ENCODE measurements around the gene SMARCE1. TPM values are rescaled to one million over a fixed set of nuclear protein-coding genes. Genes with fewer than 3 reads are reported as not detected.

SMARCE1 gene
- total RNA-seq, 2 experiments from 2014 or later, result 96.7 to 102 TPM

DNA sequence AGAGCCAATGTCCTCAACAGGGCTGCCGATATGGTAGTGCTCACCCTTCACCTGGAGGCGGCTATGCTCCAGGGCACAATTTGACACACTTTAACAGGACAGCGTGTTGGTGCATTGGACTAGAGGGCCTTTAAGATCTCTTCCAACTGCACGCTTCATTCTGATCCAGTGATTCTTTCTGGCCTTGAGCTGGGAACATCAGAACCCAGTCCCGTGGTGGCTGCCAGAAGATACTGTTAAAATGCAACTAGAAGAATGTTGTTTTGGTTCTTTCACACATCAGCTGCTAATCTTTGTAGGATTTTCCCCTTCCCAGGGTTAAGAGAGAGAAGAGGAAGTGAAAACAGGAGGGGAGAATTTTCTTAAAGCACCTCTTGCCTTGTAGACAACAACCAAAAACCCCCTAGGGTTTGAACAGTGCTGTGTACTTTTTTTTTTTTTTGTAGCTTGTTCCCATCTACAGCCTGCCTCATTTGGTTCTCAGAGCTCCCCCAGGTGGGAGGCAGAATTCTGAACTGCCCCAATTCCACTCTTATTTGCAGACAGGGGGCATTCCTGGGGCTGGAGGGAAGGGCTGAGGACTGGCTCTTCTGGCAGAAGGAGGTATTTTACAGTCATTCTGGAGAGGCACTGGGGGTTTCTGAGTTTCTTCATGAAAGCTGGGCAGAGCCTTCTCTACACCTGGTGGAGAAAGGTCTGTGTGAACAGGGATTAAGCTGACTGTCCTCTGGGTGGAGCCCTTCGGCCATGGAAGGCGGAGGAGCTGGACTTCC is 32.4 kb downstream of the SMARCE1 start:
- no peaks in the 10 kb centered on the region for H3K9me3 Mint-ChIP-seq
- H3K27ac Mint-ChIP-seq, result peak overlapping the region; percentile 2
- POLR2A ChIA-PET, result interaction anchor here (1.3 to 2.5 kb wide), 6 partner anchors 10 to 55 kb away, joined by 4 to 11 read pairs (median 9); partner anchors contain the start of gene SMARCE1
- no peak for DNase-seq
- CTCF ChIA-PET, result interaction anchor here (0.7 to 2.8 kb wide), 9 partner anchors 8 to 169 kb away, joined by 3 to 24 read pairs (median 3); partner anchors contain the start of gene SMARCE1
- no peak overlapping the region for H3K4me3 Mint-ChIP-seq
- H3K4me1 Mint-ChIP-seq, result peaks cover 59% of the 10 kb centered on the region
- no peaks in the 10 kb centered on the region for H3K36me3 Mint-ChIP-seq (ENCODE audit: low read depth)
- peaks cover 3% of the 10 kb centered on the region for H3K27me3 Mint-ChIP-seq

DNA sequence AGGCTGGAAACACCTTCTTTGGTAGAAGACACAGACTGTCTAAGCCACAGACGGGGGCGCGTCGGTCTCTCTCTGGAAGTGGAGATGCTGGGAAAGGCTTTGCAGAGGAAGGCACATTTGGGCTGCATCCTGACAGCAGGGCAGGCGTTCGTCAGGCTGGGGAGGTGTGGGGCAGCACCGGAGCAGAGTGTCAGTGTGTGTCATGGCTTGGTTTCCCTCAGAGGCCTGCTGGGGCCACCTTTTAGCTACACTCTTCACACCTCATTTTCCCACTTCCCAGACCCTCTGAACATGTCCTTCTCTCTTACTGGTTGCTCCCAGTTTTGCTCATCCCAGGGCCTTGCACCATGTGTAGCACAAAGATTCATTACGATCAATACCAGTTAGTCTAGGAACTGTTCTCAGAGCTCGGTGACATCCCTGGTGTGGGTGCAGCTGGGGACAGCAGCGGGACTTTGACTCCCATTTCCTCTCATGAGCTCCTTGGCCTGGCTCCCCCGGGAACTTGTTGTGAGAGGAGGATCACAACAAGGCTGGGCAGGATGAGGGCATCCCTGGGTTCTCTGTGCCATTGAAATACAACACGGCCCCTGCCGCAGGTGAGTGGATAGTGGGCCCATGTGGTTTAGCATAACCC is 33.1 kb downstream of the SMARCE1 start:
- no peaks in the 10 kb centered on the region for H3K36me3 Mint-ChIP-seq (ENCODE audit: low read depth)
- peaks cover 58% of the 10 kb centered on the region for H3K4me1 Mint-ChIP-seq
- ChIA-PET CTCF (interaction anchor here (1.0 to 2.8 kb wide), 7 partner anchors 9 to 53 kb away, joined by 3 to 24 read pairs (median 3); no protein-coding TSS in a partner anchor), POLR2A (interaction anchor here (1.2 to 2.5 kb wide), 7 partner anchors 9 to 54 kb away, joined by 4 to 11 read pairs (median 9); partner anchors contain the start of gene SMARCE1)
- H3K4me3 Mint-ChIP-seq, result no peak overlapping the region
- no peaks in the 10 kb centered on the region for H3K9me3 Mint-ChIP-seq
- H3K27me3 Mint-ChIP-seq, result peaks cover 3% of the 10 kb centered on the region
- H3K27ac Mint-ChIP-seq, result no peak overlapping the region
- no peak for DNase-seq

DNA sequence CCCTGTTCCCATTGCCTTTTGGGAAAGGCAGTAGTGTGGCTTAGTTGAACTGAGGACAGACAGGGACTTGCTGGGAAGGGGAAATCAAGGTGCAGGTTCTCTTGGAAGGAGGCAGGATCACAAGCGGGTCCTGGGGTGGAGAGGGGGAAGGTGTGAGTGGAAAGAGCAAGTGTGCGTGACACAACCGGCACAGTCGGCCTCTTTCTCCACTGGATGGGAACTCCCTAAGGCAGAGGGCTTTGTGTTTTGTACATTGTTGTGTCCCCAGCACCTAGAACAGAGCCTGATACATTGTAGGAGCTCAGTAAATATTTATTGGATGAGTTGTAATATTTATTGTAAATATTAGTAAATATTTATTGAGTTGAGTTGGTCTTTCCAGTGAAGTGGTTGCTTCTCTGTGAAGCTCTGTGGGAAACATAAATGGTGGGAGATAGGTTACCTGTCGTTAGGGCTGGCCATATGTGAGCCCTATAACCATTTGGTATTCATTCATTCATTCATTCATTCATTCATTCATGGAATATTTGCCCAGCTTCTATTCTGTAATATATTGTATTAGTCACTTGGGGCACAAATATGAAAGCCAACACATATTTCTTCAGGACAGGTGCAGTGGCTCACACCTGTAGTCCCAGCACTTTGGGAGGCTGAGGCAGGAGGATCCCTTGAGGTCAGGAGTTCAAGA is 34.0 kb downstream of the SMARCE1 start:
- DNase-seq, result no peak
- peak overlapping the region; percentile 18 for H3K4me3 Mint-ChIP-seq
- H3K9me3 Mint-ChIP-seq, result no peaks in the 10 kb centered on the region
- peaks cover 62% of the 10 kb centered on the region for H3K4me1 Mint-ChIP-seq
- POLR2A ChIA-PET, result interaction anchor here (1.0 to 2.5 kb wide), 8 partner anchors 8 to 96 kb away, joined by 3 to 11 read pairs (median 4); partner anchors contain the start of genes CCR7 and SMARCE1
- H3K27me3 Mint-ChIP-seq, result peaks cover 3% of the 10 kb centered on the region
- CTCF ChIA-PET, result interaction anchor here (1.1 to 2.8 kb wide), 2 partner anchors 34 to 52 kb away, joined by 3 to 24 read pairs; partner anchors contain the start of gene SMARCE1
- H3K36me3 Mint-ChIP-seq (ENCODE audit: low read depth), result no peaks in the 10 kb centered on the region
- peak overlapping the region; percentile 44 for H3K27ac Mint-ChIP-seq

DNA sequence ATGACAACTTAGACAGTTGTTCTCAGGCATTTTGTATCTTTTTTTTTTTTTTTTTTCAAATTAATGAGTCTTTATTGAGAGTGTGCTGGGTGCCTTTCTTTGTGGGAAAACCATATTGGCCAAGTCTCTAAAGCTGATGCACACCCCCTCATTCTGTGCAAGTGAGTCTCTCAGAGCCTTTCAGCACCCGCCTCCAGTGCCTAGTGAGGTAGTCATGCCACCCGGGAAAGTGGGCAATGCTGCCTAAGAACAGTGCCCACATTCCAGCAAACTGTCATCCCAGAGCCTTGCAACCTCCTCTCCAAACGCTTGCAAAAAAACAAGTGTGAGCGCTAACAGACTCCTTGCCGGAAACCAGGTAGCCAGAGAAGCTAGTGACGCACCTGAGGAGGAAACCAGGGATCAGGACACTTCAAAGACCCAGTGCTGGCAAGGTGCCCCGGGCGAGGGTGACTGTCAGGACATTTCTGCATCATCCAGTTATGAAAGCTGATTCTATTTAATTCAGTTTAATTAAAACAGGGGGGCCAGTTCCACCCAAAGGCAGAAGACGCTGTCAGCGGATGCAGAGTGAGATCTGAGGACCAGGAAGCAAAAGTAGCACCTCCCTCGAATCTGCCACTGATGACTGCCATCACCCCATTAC is 34.9 kb downstream of the SMARCE1 start:
- POLR2A ChIA-PET, result interaction anchor here (1.0 to 1.8 kb wide), 7 partner anchors 10 to 95 kb away, joined by 3 to 5 read pairs (median 4); partner anchors contain the start of genes CCR7 and SMARCE1
- Mint-ChIP-seq H3K27me3 (peaks cover 3% of the 10 kb centered on the region), H3K36me3 (ENCODE audit: low read depth) (no peaks in the 10 kb centered on the region), H3K9me3 (no peaks in the 10 kb centered on the region), H3K4me3 (peak overlapping the region; percentile 18), H3K27ac (peak overlapping the region; percentile 44), H3K4me1 (peaks cover 71% of the 10 kb centered on the region)
- peak; percentile 41 for DNase-seq
- CTCF ChIA-PET, result interaction anchor here (1.1 kb wide), 1 partner anchor 35 kb away, joined by 3 read pairs; the partner anchor contains the start of gene SMARCE1

DNA sequence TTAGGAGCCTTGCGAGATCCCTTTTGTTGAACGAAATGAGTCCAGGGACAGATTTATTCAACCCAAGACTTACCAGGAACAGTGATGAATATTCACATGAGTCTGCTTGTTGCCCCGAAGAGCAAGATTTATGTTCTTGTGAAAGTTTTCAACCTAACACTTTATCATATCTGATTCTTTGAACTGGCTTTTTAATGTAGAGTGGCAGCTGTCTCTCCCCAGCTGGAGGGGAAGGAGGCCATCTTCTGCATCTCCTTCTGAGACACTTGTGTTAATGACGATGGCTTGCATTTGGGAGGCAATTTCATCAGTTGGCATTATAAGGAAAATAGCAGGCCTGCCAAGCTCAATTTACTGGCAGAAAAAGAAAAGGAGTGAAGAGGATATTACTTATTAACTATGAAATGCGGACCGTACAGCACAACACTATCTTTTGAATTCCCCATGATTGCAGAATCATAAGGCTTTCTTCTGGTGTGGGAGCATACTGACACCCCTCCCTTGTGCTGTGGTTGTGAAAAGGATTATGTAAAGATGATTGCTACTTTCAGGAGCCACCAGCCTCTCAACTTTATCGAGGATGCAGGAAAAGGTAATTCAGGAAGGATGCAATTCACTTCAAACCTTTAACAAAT is 35.7 kb downstream of the SMARCE1 start:
- Mint-ChIP-seq H3K27me3 (peaks cover 3% of the 10 kb centered on the region), H3K27ac (peak overlapping the region; percentile 33), H3K9me3 (no peaks in the 10 kb centered on the region), H3K4me1 (peaks cover 79% of the 10 kb centered on the region), H3K36me3 (ENCODE audit: low read depth) (no peaks in the 10 kb centered on the region), H3K4me3 (no peak overlapping the region)
- no peak for DNase-seq
- ChIA-PET POLR2A (interaction anchor here (1.0 to 10.7 kb wide), 6 partner anchors 9 to 95 kb away, joined by 3 to 130 read pairs (median 4); partner anchors contain the start of genes CCR7 and SMARCE1), CTCF (interaction anchor here (1.1 to 2.5 kb wide), 2 partner anchors 9 to 52 kb away, joined by 3 to 6 read pairs; no protein-coding TSS in a partner anchor)

DNA sequence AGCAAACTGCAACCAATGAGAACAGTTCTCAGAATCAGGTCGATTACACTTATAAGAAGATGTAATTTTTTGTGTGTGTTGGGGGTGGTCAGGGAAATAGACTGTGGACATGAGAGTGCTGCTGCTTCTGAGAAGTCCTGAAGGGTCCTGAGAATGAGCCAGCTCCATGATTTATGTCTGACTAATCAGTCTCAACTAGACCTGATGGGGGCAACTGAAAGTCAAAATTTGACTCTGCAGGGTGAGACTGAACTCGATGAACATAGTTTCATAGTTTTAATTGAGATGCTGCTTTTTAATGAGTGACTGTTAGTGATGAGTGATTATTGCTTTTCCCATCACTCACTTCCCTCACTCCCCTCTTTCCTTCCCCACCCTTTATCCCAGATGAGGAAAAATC is 37.3 kb downstream of the SMARCE1 start:
- H3K4me1 Mint-ChIP-seq, result peaks cover 89% of the 10 kb centered on the region
- no peaks in the 10 kb centered on the region for H3K36me3 Mint-ChIP-seq (ENCODE audit: low read depth)
- no peak for DNase-seq
- ChIA-PET CTCF (interaction anchor here (1.0 to 2.5 kb wide), 3 partner anchors 9 to 1052 kb away, joined by 4 to 6 read pairs (median 5); no protein-coding TSS in a partner anchor), POLR2A (interaction anchor here (0.5 to 10.7 kb wide), 4 partner anchors 8 to 57 kb away, joined by 3 to 130 read pairs (median 4); partner anchors contain the start of gene CCR7)
- no peaks in the 10 kb centered on the region for H3K27me3 Mint-ChIP-seq
- H3K9me3 Mint-ChIP-seq, result no peaks in the 10 kb centered on the region
- no peak overlapping the region for H3K4me3 Mint-ChIP-seq
- H3K27ac Mint-ChIP-seq, result peak overlapping the region; percentile 38

DNA sequence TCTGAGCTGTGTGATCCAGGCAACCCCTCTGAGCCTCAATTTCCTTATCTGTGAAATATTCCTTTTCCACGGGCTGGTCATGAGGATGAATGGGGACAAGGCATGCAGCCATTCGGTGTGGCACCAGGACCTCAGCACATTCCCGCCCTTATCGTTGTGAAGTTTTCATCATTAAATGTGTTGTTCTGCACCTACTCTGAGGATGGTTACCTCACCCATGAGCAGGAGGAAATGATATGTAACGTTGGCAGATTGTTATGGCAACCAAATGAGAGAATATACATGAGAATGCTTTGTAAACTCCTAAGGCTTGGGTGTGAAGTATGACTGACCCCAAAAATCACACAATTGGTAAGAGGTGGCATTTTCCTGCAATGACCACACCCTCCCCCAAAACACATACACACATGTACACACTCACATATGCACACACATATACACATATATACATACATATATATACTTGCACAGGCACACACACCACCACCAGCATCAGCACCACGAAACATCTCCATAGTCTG is 39.5 kb downstream of the SMARCE1 start:
- ChIA-PET POLR2A (interaction anchor here (1.0 to 10.7 kb wide), 7 partner anchors 10 to 1081 kb away, joined by 3 to 130 read pairs (median 3); partner anchors contain the start of genes CCR7 and EIF1), CTCF (interaction anchor here (1.1 to 1.6 kb wide), 2 partner anchors 12 to 19 kb away, joined by 3 to 4 read pairs; no protein-coding TSS in a partner anchor)
- no peaks in the 10 kb centered on the region for H3K27me3 Mint-ChIP-seq

DNA sequence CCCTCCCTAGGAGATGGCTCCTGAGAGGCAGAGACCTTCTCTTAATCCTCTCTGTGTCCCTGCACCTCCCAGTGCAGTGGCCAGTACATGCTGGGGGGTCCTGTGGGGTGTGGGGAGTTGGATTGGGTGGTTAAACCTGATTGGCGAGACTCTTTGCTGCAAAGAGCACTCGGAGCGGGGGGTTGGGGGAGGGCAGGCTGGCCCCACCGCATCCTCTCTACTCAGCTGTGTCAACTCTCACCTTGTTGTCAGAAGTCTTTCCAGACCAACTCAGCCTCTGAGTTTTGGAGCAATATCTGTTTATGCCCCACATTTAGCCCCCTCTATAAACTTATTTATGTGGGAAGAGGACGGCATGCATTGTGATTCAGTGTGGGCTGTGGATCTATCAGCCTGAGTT is 40.0 kb downstream of the SMARCE1 start:
- Mint-ChIP-seq H3K4me3 (no peak overlapping the region), H3K36me3 (ENCODE audit: low read depth) (peaks cover 10% of the 10 kb centered on the region), H3K27ac (peak overlapping the region; percentile 71), H3K27me3 (no peaks in the 10 kb centered on the region), H3K4me1 (peaks cover 91% of the 10 kb centered on the region), H3K9me3 (no peaks in the 10 kb centered on the region)
- ChIA-PET POLR2A (interaction anchor here (0.9 to 10.7 kb wide), 9 partner anchors 9 to 1081 kb away, joined by 3 to 130 read pairs (median 3); partner anchors contain the start of genes CCR7, EIF1 and SMARCE1), CTCF (interaction anchor here (1.1 to 1.6 kb wide), 2 partner anchors 12 to 20 kb away, joined by 3 to 4 read pairs; no protein-coding TSS in a partner anchor)
- peak; percentile 53 for DNase-seq

More for the DNA sequence above, 39.5 kb downstream of the SMARCE1 start:
- H3K27ac Mint-ChIP-seq, result peak overlapping the region; percentile 71
- peaks cover 91% of the 10 kb centered on the region for H3K4me1 Mint-ChIP-seq
- H3K4me3 Mint-ChIP-seq, result no peak overlapping the region
- no peaks in the 10 kb centered on the region for H3K9me3 Mint-ChIP-seq
- no peak for DNase-seq
- H3K36me3 Mint-ChIP-seq (ENCODE audit: low read depth), result peaks cover 6% of the 10 kb centered on the region

DNA sequence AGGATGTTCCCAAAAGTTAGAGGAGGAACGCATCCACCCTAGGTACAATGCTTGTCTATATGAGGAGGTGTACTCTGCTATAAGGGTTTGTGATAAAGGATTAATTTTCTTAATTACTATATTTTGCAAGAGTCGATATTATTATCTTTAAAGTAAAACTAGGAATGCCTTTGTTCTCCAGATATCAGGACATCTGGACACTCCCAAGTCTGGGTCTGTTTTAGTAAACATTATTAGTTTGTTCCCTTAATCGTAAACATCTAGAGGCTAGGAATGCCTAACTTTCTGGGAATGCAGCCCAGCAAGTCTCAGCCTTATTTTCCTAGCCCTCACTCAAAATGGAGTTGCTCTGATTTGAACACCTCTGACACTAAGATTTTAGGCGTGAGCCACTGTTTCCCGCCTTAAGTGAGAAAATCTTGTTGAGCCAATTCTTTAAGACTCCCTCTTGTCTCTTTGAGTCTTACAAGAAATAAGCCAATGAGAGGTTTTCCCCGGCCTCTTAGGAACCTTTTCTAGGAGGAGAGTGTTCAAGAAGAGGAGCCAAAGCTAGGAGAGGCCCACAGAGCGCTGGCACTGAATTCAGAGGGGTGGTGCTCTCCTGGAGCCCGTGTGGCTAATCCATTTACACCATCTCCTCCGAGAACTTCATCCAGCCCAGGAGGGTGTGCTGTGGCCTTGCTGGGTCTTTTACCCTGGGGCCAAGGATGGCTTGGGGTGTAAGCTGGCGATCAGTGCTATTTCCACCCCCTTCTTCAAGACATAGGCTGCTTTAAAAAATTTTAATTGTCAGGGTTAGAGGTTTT is 40.9 kb downstream of the SMARCE1 start:
- CTCF ChIA-PET, result interaction anchor here (1.1 to 2.6 kb wide), 3 partner anchors 13 to 44 kb away, joined by 3 to 12 read pairs (median 4); no protein-coding TSS in a partner anchor
- Mint-ChIP-seq H3K27me3 (no peaks in the 10 kb centered on the region), H3K4me1 (peaks cover 92% of the 10 kb centered on the region), H3K9me3 (no peaks in the 10 kb centered on the region), H3K36me3 (ENCODE audit: low read depth) (peaks cover 12% of the 10 kb centered on the region), H3K27ac (peak overlapping the region; percentile 71), H3K4me3 (no peak overlapping the region)
- POLR2A ChIA-PET, result interaction anchor here (0.9 to 10.7 kb wide), 7 partner anchors 8 to 1082 kb away, joined by 3 to 130 read pairs (median 4); partner anchors contain the start of genes CCR7, EIF1 and SMARCE1
- no peak for DNase-seq

DNA sequence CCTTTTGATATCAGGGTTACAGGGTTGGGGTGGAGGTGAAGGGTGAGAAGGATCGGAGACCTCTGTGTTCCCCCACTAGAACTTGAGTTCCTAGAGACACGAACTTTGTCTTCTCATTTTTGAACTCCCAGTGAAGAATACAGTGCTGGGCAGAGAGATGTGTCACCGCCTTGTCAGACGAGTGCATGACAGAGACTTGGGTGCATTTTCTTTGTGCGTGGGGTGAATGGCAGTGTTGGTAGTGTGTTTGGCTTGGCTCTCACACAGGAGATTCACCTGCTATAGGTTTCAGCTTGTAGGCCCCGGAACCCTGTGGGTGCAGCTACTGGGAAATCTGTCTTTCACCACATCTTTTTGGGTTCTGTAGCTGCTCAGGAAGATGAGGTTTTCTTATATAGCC is 42.3 kb downstream of the SMARCE1 start:
- H3K9me3 Mint-ChIP-seq, result no peaks in the 10 kb centered on the region
- ChIA-PET CTCF (interaction anchor here (2.6 to 3.4 kb wide), 3 partner anchors 14 to 45 kb away, joined by 12 to 15 read pairs (median 15); no protein-coding TSS in a partner anchor), POLR2A (interaction anchor here (0.8 to 10.7 kb wide), 12 partner anchors 8 to 188 kb away, joined by 3 to 130 read pairs (median 4); partner anchors contain the start of genes CCR7 and SMARCE1)
- no peaks in the 10 kb centered on the region for H3K27me3 Mint-ChIP-seq
- DNase-seq, result peak; percentile 67
- peak overlapping the region; percentile 85 for H3K27ac Mint-ChIP-seq
- peaks cover 12% of the 10 kb centered on the region for H3K36me3 Mint-ChIP-seq (ENCODE audit: low read depth)
- H3K4me1 Mint-ChIP-seq, result peaks cover 91% of the 10 kb centered on the region
- H3K4me3 Mint-ChIP-seq, result peak overlapping the region; percentile 5
